Left lung (tissue), 10 donors: ENCODE data around the gene SDCCAG8. TPM values are rescaled to one million over a fixed set of nuclear protein-coding genes. Genes with fewer than 3 reads are reported as not detected.

Experiments
- ATAC-seq: fragments of 200-7000 bp; cut with Tn5 transposase; one replicate; pipeline ENCODE4 v1.9.1; 2020; ENCODE audit warnings: moderate library complexity
- DNase-seq, 4 donors: peaks; one replicate each; pipeline ENCODE4 v3.0.0-alpha.2; 2013 to 2020
- H3K27ac ChIP-seq, 2 donors: fragments of 200-600 bp; sonication (generic) in 1 of 2; one replicate each; pipeline versions ENCODE4 v1.5.0 to v1.8.0; 2020 to 2021
- H3K27me3 ChIP-seq, 2 donors: fragments of 200-600 bp; sonication (generic) in 1 of 2; one replicate each; pipeline versions ENCODE4 v1.5.0 to v1.8.0; 2020 to 2021
- H3K36me3 ChIP-seq, 2 donors: fragments of 200-600 bp; sonication (generic) in 1 of 2; one replicate each; pipeline versions ENCODE4 v1.5.0 to v1.8.0; 2020 to 2021
- H3K4me1 ChIP-seq, 2 donors: fragments of 200-600 bp; one replicate each; pipeline ENCODE4 v1.8.0; 2021
- H3K4me3 ChIP-seq, 2 donors: fragments of 200-600 bp; sonication (generic) in 1 of 2; one replicate each; pipeline versions ENCODE4 v1.5.0 to v1.8.0; 2020 to 2021; ENCODE audit warnings: mild to moderate bottlenecking in 1 of 2
- H3K9me3 ChIP-seq, 2 donors: fragments of 200-600 bp; sonication (generic) in 1 of 2; one replicate each; pipeline versions ENCODE4 v1.5.0 to v1.8.0; 2020 to 2021
- CTCF ChIP-seq, 2 donors: fragments of 200-600 bp; sonication (generic) in 1 of 2; IDR thresholded peaks; one replicate each; pipeline versions ENCODE4 v1.5.0 to v1.8.0; 2021; ENCODE audit warnings: antibody characterized with exemption in 2 of 2
- intact Hi-C, 2 donors: fragments of 100-400 bp; cut with DNase I; formaldehyde crosslinking; loops; one replicate each; pipeline versions ENCODE4 v1.11.2 to v1.14.2; 2022
- polyA plus RNA-seq, 6 donors: library from polyadenylated mRNA; unstranded; fragments of 120-200 nt; gene quantifications; one replicate each; pipeline ENCODE4 v1.2.1, GENCODE V29; 2013; ENCODE audit not compliant: insufficient read length in 6 of 6
- total RNA-seq, 2 donors: library from RNA; stranded (reverse); fragmentation: NEBNext Ultra II Directional; extraction: Animal tissue kit (Norgen Biotek cat#: 25700); gene quantifications; one replicate each; pipeline ENCODE4 v1.2.1, GENCODE V29; 2021
- donor health status: DM: no; HTN: yes; CAD: no.
- donor health status: DM: no; HTN: no; CAD: no.

The SDCCAG8 gene
- total and polyA plus RNA-seq, 8 donors = 36.6 to 83.7 (median 44.6) TPM

GRCh38 chr1:243435836-243436235 is 180.0 kb downstream of the SDCCAG8 start:
- no peaks in the 10 kb centered on the region for H3K9me3 ChIP-seq
- H3K4me1 ChIP-seq = no peaks in the 10 kb centered on the region
- H3K36me3 ChIP-seq = peaks cover 0 to 8% of the 10 kb centered on the region in 2 donors
- H3K4me3 ChIP-seq = no peak overlapping the region
- intact Hi-C loops = no loop called here
- TF ChIP-seq CTCF (IDR thresholded peaks at IDR 0.05) = no peak
- H3K27ac ChIP-seq = no peak overlapping the region
- DNase-seq (no peak), ATAC-seq (no peak)
- no peaks in the 10 kb centered on the region for H3K27me3 ChIP-seq

- Histone ChIP-seq H3K27me3 (no peaks in the 10 kb centered on the region), H3K36me3 (peaks cover 0 to 4% of the 10 kb centered on the region in 2 donors), H3K4me3 (no peak overlapping the region), H3K9me3 (no peaks in the 10 kb centered on the region), H3K4me1 (peaks cover 0 to 6% of the 10 kb centered on the region in 2 donors), H3K27ac (no peak overlapping the region)
- ATAC-seq (no peak), DNase-seq (no peak)
- intact Hi-C loops = no loop called here
- TF ChIP-seq CTCF (IDR thresholded peaks at IDR 0.05) = no peak
Measured at GRCh38 chr1:243438146-243438545, 182.3 kb downstream of the SDCCAG8 start.

- Histone ChIP-seq H3K4me1 (peaks cover 0 to 12% of the 10 kb centered on the region in 2 donors), H3K9me3 (no peaks in the 10 kb centered on the region), H3K27me3 (no peaks in the 10 kb centered on the region), H3K4me3 (no peak overlapping the region), H3K27ac (no peak overlapping the region), H3K36me3 (peaks cover 0 to 4% of the 10 kb centered on the region in 2 donors)
- no peak for TF ChIP-seq CTCF (IDR thresholded peaks at IDR 0.05)
- no peak for DNase-seq
- ATAC-seq = no peak
- intact Hi-C loops = no loop called here
Measured at GRCh38 chr1:243438815-243439214, 183.0 kb downstream of the SDCCAG8 start.

- no peak for TF ChIP-seq CTCF (IDR thresholded peaks at IDR 0.05)
- Histone ChIP-seq H3K27me3 (no peaks in the 10 kb centered on the region), H3K4me3 (no peak overlapping the region), H3K27ac (no peak overlapping the region), H3K4me1 (peaks cover 0 to 13% of the 10 kb centered on the region in 2 donors), H3K36me3 (peaks cover 0 to 4% of the 10 kb centered on the region in 2 donors), H3K9me3 (no peaks in the 10 kb centered on the region)
- DNase-seq = no peak
- no peak for ATAC-seq
- intact Hi-C loops = no loop called here
Measured at GRCh38 chr1:243440406-243440805, 184.6 kb downstream of the SDCCAG8 start.

- Histone ChIP-seq H3K36me3 (peaks cover 0 to 9% of the 10 kb centered on the region in 2 donors), H3K9me3 (no peaks in the 10 kb centered on the region), H3K27ac (no peak overlapping the region), H3K4me3 (no peak overlapping the region), H3K27me3 (no peaks in the 10 kb centered on the region), H3K4me1 (peaks cover 0 to 13% of the 10 kb centered on the region in 2 donors)
- DNase-seq (no peak), ATAC-seq (no peak)
- no peak for TF ChIP-seq CTCF (IDR thresholded peaks at IDR 0.05)
- intact Hi-C loops = no loop called here
Measured at GRCh38 chr1:243441601-243442000, 185.8 kb downstream of the SDCCAG8 start.
